Right atrium auricular region (tissue), 2 donors: ENCODE measurements around the gene TLE3. TPM values are rescaled to one million over a fixed set of nuclear protein-coding genes. Genes with fewer than 3 reads are reported as not detected.

ENCODE experiments used
- DNase-seq: peaks from one replicate; pipeline ENCODE4 v3.0.0-alpha.2; 2019; ENCODE audit warnings: low spot score
- H3K27ac ChIP-seq, 2 donors: fragments of 200-600 bp; sonication (generic); 1 replicate in 1 of 2; 2 replicates in 1 of 2; pipeline ENCODE4 v1.5.1; 2016 to 2019
- H3K27me3 ChIP-seq, 2 donors: fragments of 200-600 bp; sonication (generic); one replicate each; pipeline versions ENCODE4 v1.5.1 to v1.6.0; 2017 to 2019
- H3K36me3 ChIP-seq: fragments of 200-600 bp; sonication (generic); one replicate; pipeline ENCODE4 v1.5.1; 2016
- H3K4me1 ChIP-seq, 2 donors: fragments of 200-600 bp; sonication (generic); one replicate each; pipeline versions ENCODE4 v1.5.1 to v1.6.0; 2017 to 2019
- H3K4me3 ChIP-seq, 2 donors: fragments of 200-600 bp; sonication (generic); 1 replicate in 1 of 2; 2 replicates in 1 of 2; pipeline ENCODE4 v1.5.1; 2017 to 2019; ENCODE audit warnings: mild to moderate bottlenecking in 1 of 2, moderate library complexity in 1 of 2
- H3K9me3 ChIP-seq, 2 donors: fragments of 200-600 bp; sonication (generic); one replicate each; pipeline ENCODE4 v1.5.1; 2019
- CTCF ChIP-seq, 2 donors: fragments of 200-600 bp; sonication (generic); IDR thresholded peaks; one replicate each; pipeline ENCODE4 v1.5.1; 2019; ENCODE audit warnings: antibody characterized with exemption in 2 of 2
- total RNA-seq, 2 donors: library from RNA; depleted of rRNA; stranded (reverse); fragments of >200 nt; gene quantifications; one replicate each; pipeline ENCODE4 v1.1.0, GENCODE V29; 2016

Gene TLE3
- total RNA-seq, 2 donors from 2014 or later, result 23.3 to 61.7 TPM

GRCh38 chr15:70046679-70047369 lies 50.9 kb downstream of the TLE3 start:
- no peaks in the 10 kb centered on the region for H3K4me1 ChIP-seq
- DNase-seq, result no peak
- H3K27me3 ChIP-seq, result no peaks in the 10 kb centered on the region
- H3K27ac ChIP-seq, result no peak overlapping the region
- no peak for TF ChIP-seq CTCF (IDR thresholded peaks at IDR 0.05)
- H3K36me3 ChIP-seq, result peaks cover 24% of the 10 kb centered on the region
- H3K4me3 ChIP-seq, result no peak overlapping the region
- H3K9me3 ChIP-seq, result no peaks in the 10 kb centered on the region

- no peaks in the 10 kb centered on the region for H3K9me3 ChIP-seq
- DNase-seq, result no peak
- H3K4me1 ChIP-seq, result no peaks in the 10 kb centered on the region
- no peak overlapping the region for H3K4me3 ChIP-seq
- no peak overlapping the region for H3K27ac ChIP-seq
- no peak for TF ChIP-seq CTCF (IDR thresholded peaks at IDR 0.05)
- H3K36me3 ChIP-seq, result peaks cover 6% of the 10 kb centered on the region
- no peaks in the 10 kb centered on the region for H3K27me3 ChIP-seq
Observed at GRCh38 chr15:70045045-70045444, 52.7 kb downstream of the TLE3 start.

GRCh38 chr15:70044168-70044567 lies 53.5 kb downstream of the TLE3 start:
- H3K4me3 ChIP-seq, result no peak overlapping the region
- H3K27me3 ChIP-seq, result no peaks in the 10 kb centered on the region
- DNase-seq, result no peak
- H3K9me3 ChIP-seq, result no peaks in the 10 kb centered on the region
- H3K36me3 ChIP-seq, result no peaks in the 10 kb centered on the region
- no peak for TF ChIP-seq CTCF (IDR thresholded peaks at IDR 0.05)
- no peaks in the 10 kb centered on the region for H3K4me1 ChIP-seq
- no peak overlapping the region for H3K27ac ChIP-seq

- Histone ChIP-seq H3K4me3 (no peak overlapping the region), H3K9me3 (no peaks in the 10 kb centered on the region), H3K4me1 (no peaks in the 10 kb centered on the region), H3K27ac (no peak overlapping the region), H3K27me3 (no peaks in the 10 kb centered on the region), H3K36me3 (no peaks in the 10 kb centered on the region)
- TF ChIP-seq CTCF (IDR thresholded peaks at IDR 0.05), result no peak
- no peak for DNase-seq
Observed at GRCh38 chr15:70043590-70043989, 54.1 kb downstream of the TLE3 start.

GRCh38 chr15:70042553-70043214 lies 55.0 kb downstream of the TLE3 start:
- no peak for DNase-seq
- Histone ChIP-seq H3K27me3 (no peaks in the 10 kb centered on the region), H3K4me1 (no peaks in the 10 kb centered on the region), H3K4me3 (no peak overlapping the region), H3K27ac (no peak overlapping the region), H3K36me3 (no peaks in the 10 kb centered on the region), H3K9me3 (no peaks in the 10 kb centered on the region)
- TF ChIP-seq CTCF (IDR thresholded peaks at IDR 0.05), result no peak
